BE2C (cell line): ENCODE data around the gene HTRA2.

Source experiments
- DNase-seq: peaks from one replicate; pipeline ENCODE4 v3.0.0-alpha.2; 2020
- H3K27me3 ChIP-seq: fragments of 250-450 bp; sonication (Bioruptor Pico); 2 replicates; pipeline ENCODE4 v1.5.1; 2020; ENCODE audit warnings: mild to moderate bottlenecking
- H3K36me3 ChIP-seq: fragments of 250-450 bp; sonication (Bioruptor Pico); 2 replicates; pipeline ENCODE4 v1.5.1; 2020; ENCODE audit warnings: mild to moderate bottlenecking
- H3K4me1 ChIP-seq: fragments of 250-450 bp; sonication (Bioruptor Pico); 2 replicates; pipeline ENCODE4 v1.5.1; 2020
- H3K4me3 ChIP-seq: 2 replicates; pipeline ENCODE4 v1.5.1; 2011; ENCODE audit warnings: low read depth, low read length
- H3K9me3 ChIP-seq: fragments of 250-450 bp; sonication (Bioruptor Pico); 2 replicates; pipeline ENCODE4 v1.5.1; 2020
- CTCF ChIP-seq: IDR thresholded peaks from 2 replicates; pipeline ENCODE4 v1.5.1; 2012; ENCODE audit warnings: mild to moderate bottlenecking, low read depth, low read length

Gene HTRA2

GRCh38 chr2:74537140-74537539 lies 7.4 kb downstream of the HTRA2 start:
- Histone ChIP-seq H3K36me3 (peaks cover 5% of the 10 kb centered on the region; the same call in 1 of the 2 replicates), H3K4me1 (no peaks in the 10 kb centered on the region), H3K4me3 (no peak overlapping the region), H3K9me3 (no peaks in the 10 kb centered on the region), H3K27me3 (no peaks in the 10 kb centered on the region)
- DNase-seq, result no peak
- TF ChIP-seq CTCF, result no peak

GRCh38 chr2:74538881-74539339 lies 9.2 kb downstream of the HTRA2 start:
- H3K4me3 ChIP-seq, result no peak overlapping the region
- DNase-seq, result no peak
- no peaks in the 10 kb centered on the region for H3K36me3 ChIP-seq
- no peaks in the 10 kb centered on the region for H3K27me3 ChIP-seq
- H3K9me3 ChIP-seq, result no peaks in the 10 kb centered on the region
- H3K4me1 ChIP-seq, result no peaks in the 10 kb centered on the region
- TF ChIP-seq CTCF, result no peak

- TF ChIP-seq CTCF, result no peak
- no peaks in the 10 kb centered on the region for H3K9me3 ChIP-seq
- DNase-seq, result no peak
- no peaks in the 10 kb centered on the region for H3K4me1 ChIP-seq
- H3K27me3 ChIP-seq, result no peaks in the 10 kb centered on the region
- H3K36me3 ChIP-seq, result no peaks in the 10 kb centered on the region
- no peak overlapping the region for H3K4me3 ChIP-seq
Observed at GRCh38 chr2:74540291-74540690, 10.6 kb downstream of the HTRA2 start.

- H3K4me1 ChIP-seq, result no peaks in the 10 kb centered on the region
- DNase-seq, result no peak
- H3K27me3 ChIP-seq, result no peaks in the 10 kb centered on the region
- no peaks in the 10 kb centered on the region for H3K36me3 ChIP-seq
- H3K4me3 ChIP-seq, result no peak overlapping the region
- TF ChIP-seq CTCF, result no peak
- H3K9me3 ChIP-seq, result no peaks in the 10 kb centered on the region
Observed at GRCh38 chr2:74542978-74543377, 13.2 kb downstream of the HTRA2 start.

GRCh38 chr2:74544634-74545033 lies 14.9 kb downstream of the HTRA2 start:
- H3K4me3 ChIP-seq, result no peak overlapping the region
- no peak for DNase-seq
- TF ChIP-seq CTCF, result no peak
- no peaks in the 10 kb centered on the region for H3K36me3 ChIP-seq
- H3K27me3 ChIP-seq, result no peaks in the 10 kb centered on the region
- no peaks in the 10 kb centered on the region for H3K9me3 ChIP-seq
- H3K4me1 ChIP-seq, result no peaks in the 10 kb centered on the region

- no peak for TF ChIP-seq CTCF
- Histone ChIP-seq H3K4me1 (no peaks in the 10 kb centered on the region), H3K36me3 (no peaks in the 10 kb centered on the region), H3K9me3 (no peaks in the 10 kb centered on the region), H3K4me3 (no peak overlapping the region), H3K27me3 (no peaks in the 10 kb centered on the region)
- DNase-seq, result no peak
Observed at GRCh38 chr2:74546004-74546403, 16.3 kb downstream of the HTRA2 start.
